NB4 (cell line): ENCODE results near the gene OR4S2.

Experiments
- DNase-seq: peaks from one replicate; pipeline ENCODE4 v3.0.0; 2010; ENCODE audit warnings: low read depth
- H3K4me3 ChIP-seq: one replicate; pipeline ENCODE4 v1.5.1; 2011; ENCODE audit warnings: mild to moderate bottlenecking, low read depth, low read length, moderate library complexity
- MYC ChIP-seq: IDR thresholded peaks from 2 replicates; pipeline ENCODE4 v1.6.1; 2011; ENCODE audit warnings: low read depth, low read length
- POLR2A ChIP-seq: IDR thresholded peaks from 2 replicates; pipeline ENCODE4 v1.6.1; 2011; ENCODE audit warnings: mild to moderate bottlenecking; ENCODE audit not compliant: insufficient read length; ENCODE audit errors: extremely low read depth
- TF ChIP-seq, protein P1 (sequence below): IDR thresholded peaks from one replicate; pipeline ENCODE4 v1.5.1; 2012; ENCODE audit warnings: low read depth, low read length
- TF ChIP-seq, protein P2 (sequence below): IDR thresholded peaks from 2 replicates; pipeline ENCODE4 v1.6.1; 2011; ENCODE audit warnings: low read depth, low read length

The OR4S2 gene

DNA sequence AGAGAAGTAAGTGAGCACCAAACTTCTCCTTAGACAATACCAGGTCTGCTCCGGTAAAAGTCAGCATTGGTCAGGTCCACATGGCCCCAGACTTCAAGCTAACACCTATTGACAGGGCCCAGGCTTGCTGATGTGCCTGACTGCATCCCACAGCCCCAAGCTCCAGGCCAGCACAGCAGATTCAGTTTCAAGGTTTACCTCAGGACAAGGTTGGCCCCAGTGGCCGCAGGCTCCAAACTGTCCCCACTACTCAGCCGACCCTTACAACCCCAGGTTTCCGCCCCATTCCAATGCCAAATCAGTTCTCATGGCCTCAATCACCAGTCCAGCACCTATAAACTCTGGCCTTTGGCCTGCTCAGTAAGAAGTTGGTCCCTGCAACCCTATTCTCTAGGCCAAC lies 53.3 kb downstream of the OR4S2 start:
- DNase-seq = no peak
- no peak for TF ChIP-seq POLR2A
- TF ChIP-seq, protein P1, sequence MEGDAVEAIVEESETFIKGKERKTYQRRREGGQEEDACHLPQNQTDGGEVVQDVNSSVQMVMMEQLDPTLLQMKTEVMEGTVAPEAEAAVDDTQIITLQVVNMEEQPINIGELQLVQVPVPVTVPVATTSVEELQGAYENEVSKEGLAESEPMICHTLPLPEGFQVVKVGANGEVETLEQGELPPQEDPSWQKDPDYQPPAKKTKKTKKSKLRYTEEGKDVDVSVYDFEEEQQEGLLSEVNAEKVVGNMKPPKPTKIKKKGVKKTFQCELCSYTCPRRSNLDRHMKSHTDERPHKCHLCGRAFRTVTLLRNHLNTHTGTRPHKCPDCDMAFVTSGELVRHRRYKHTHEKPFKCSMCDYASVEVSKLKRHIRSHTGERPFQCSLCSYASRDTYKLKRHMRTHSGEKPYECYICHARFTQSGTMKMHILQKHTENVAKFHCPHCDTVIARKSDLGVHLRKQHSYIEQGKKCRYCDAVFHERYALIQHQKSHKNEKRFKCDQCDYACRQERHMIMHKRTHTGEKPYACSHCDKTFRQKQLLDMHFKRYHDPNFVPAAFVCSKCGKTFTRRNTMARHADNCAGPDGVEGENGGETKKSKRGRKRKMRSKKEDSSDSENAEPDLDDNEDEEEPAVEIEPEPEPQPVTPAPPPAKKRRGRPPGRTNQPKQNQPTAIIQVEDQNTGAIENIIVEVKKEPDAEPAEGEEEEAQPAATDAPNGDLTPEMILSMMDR = no peak
- TF ChIP-seq, protein P2, sequence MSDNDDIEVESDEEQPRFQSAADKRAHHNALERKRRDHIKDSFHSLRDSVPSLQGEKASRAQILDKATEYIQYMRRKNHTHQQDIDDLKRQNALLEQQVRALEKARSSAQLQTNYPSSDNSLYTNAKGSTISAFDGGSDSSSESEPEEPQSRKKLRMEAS = no peak
- no peak for TF ChIP-seq MYC
- no peak overlapping the region for H3K4me3 ChIP-seq
